Fibroblast of villous mesenchyme (primary cell): ENCODE measurements around the gene IL18BP. TPM values are rescaled to one million over a fixed set of nuclear protein-coding genes. Genes with fewer than 3 reads are reported as not detected.

Experiments
- DNase-seq: peaks from one replicate; pipeline ENCODE4 v3.0.0-alpha.2; 2010; ENCODE audit warnings: low read depth
- H3K4me3 ChIP-seq: 2 replicates; pipeline ENCODE4 v1.5.1; 2011; ENCODE audit warnings: low read depth, mild to moderate bottlenecking, low read length
- total RNA-seq: library from RNA; depleted of rRNA; stranded (reverse); fragments of >200 nt; gene quantifications from 2 replicates; pipeline ENCODE4 v1.2.3, GENCODE V29; 2012
- TF ChIP-seq, protein P1 (sequence below): IDR thresholded peaks from 2 replicates; pipeline ENCODE4 v1.5.1; 2012; ENCODE audit warnings: low read depth, mild to moderate bottlenecking, low read length; ENCODE audit not compliant: insufficient read depth

Gene IL18BP
- total RNA-seq, 1 donor, result 2.6 TPM

DNA sequence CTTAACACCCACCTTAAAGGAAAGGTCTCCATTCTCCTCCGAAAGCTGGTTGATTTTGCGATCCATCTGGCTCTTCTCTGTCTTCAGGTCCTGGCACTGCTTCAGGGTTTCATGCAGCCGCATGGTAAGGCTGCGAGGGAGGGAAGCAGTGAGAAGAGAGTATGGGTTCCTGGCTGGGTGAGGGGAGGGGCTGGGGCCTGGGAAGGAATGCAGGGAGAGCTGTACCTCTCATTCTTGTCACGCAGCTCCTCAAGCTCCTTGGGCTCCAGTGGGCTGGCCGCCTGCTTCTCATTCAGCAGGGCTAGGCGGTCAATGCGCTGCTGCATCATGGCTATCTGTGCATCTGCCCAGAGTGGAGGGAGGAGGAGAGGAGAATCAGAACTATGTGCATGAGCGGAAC is 19.5 kb downstream of the IL18BP start:
- TF ChIP-seq, protein P1, sequence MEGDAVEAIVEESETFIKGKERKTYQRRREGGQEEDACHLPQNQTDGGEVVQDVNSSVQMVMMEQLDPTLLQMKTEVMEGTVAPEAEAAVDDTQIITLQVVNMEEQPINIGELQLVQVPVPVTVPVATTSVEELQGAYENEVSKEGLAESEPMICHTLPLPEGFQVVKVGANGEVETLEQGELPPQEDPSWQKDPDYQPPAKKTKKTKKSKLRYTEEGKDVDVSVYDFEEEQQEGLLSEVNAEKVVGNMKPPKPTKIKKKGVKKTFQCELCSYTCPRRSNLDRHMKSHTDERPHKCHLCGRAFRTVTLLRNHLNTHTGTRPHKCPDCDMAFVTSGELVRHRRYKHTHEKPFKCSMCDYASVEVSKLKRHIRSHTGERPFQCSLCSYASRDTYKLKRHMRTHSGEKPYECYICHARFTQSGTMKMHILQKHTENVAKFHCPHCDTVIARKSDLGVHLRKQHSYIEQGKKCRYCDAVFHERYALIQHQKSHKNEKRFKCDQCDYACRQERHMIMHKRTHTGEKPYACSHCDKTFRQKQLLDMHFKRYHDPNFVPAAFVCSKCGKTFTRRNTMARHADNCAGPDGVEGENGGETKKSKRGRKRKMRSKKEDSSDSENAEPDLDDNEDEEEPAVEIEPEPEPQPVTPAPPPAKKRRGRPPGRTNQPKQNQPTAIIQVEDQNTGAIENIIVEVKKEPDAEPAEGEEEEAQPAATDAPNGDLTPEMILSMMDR, result no peak
- DNase-seq, result no peak

DNA sequence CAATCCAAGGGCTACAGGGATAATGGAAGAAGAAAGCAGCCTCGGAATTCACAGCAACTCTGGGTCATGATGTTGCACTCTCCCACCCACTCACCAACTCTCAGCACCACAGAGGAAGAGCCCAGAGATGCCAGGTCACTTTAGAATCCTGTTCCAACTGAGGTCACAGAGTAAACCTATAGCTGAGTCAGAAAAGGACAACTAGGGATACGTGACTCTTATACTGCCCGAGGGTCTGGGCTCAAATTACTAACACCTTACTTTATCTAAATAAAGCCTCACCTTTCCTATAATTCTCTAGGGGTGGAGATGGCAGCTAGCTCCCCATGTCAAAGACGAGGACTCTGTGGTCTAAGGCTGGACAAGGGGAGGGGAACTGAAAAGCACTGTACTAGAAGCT is 24.6 kb downstream of the IL18BP start:
- no peak for DNase-seq
- TF ChIP-seq, protein P1, result no peak
- no peak overlapping the region for H3K4me3 ChIP-seq

More for the DNA sequence above, 19.5 kb downstream of the IL18BP start:
- no peak overlapping the region for H3K4me3 ChIP-seq

DNA sequence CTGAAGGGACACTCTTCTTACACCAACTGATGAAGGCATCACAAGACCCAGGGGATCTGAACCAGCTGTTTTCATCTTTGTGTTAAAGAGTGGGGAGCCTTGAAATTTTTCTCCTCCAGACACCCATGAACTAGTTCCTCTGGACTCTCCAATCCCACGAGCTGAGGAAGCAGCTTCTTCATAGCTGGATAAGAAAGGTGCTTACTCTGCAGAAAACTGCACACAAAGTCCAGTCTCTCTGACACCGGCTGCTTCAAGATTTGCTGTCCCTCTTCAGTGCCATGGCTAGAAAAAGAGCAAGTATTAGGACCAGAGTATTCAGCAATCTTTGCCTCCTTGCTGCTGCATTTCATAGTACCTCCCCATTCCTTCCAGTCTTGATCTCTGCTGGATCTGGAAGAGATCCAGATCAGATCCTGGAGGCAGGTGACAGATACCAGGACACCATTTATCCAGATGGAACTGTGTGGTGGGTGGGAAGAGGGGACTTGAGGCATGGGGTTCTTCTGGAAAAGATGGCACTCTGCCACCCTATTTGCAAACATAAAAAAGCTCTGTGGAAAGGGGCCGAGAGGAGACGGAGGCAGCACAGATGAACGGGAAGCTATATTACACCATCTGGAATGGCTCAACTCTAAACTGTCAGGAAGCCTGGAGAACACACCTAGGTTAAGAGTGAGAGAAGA is 25.5 kb downstream of the IL18BP start:
- no peak overlapping the region for H3K4me3 ChIP-seq
- TF ChIP-seq, protein P1, result no peak
- no peak for DNase-seq

DNA sequence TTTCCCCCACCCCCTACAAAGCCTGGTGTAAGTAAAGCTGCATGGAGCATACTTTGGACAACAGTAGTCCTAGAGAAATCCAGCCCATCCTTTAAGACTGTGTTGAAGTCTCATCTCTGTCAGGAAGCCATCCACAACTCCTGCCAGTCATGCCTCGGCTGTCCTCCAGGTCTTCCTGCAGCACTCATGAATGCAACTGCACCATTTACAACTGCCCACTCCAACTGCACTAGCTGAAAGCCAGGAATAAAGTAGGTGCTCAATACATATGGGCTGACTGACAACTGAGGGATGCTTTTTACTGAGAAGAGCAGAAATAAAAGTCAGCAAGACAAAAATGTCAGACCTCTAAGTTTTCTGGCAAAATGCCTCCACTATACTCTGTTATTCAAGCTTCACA is 27.4 kb downstream of the IL18BP start:
- no peak for DNase-seq
- TF ChIP-seq, protein P1, result no peak
- H3K4me3 ChIP-seq, result no peak overlapping the region

DNA sequence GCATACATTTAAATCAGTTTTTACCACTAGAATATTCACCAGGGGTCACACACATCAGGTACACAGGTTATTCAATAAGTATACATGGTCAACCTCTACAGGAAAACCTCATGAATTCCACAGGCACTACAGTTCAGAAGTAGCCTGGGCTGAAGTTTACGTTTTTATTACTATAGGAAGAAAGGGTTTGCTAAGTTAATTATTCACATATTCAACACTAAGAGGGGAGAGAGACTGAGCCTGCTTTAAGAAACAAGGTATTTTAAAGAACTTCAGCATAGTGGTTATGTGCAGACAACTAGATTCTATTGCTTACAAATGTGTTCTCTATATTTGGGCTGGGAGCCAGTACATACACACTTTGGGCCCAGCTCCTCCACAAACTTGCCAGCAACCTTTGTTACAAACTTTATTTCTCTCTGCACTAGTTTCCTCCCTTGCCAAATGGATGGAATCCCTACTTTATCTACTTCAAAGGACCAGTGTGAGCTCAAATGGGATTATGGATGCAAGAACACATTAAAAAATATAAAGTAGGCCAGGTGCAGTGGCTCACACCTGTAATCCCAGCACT is 31.9 kb downstream of the IL18BP start:
- H3K4me3 ChIP-seq, result no peak overlapping the region
- no peak for DNase-seq
- TF ChIP-seq, protein P1, result no peak

DNA sequence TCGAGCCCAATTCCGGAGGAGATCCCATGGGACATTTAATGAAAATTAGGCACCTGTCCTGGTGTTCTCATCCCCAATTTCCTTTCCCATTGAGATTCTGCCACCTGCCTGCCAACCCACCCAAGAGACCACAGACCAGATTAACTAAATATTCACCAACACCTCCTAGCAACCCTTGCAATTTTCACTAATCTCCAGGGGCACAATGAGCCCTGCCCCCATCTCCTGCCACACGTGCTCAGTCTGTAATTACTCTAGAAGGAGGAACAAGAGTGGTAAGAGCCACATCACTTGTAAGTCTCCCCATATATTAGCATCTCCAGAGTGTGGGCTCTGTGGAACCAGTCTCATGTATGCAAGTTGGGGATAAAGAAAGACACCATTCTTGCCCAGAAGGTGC is 38.0 kb downstream of the IL18BP start:
- TF ChIP-seq, protein P1, result no peak
- no peak overlapping the region for H3K4me3 ChIP-seq
- no peak for DNase-seq
